Spinal cord (tissue), 10 donors: ENCODE results near the gene OASL. TPM values are rescaled to one million over a fixed set of nuclear protein-coding genes. Genes with fewer than 3 reads are reported as not detected.

Experiments used
- DNase-seq, 6 donors: peaks; one replicate each; pipeline versions ENCODE4 v3.0.0 to v3.0.0-alpha.2; 2013 to 2015; ENCODE audit warnings: low spot score in 6 of 6, low read depth in 4 of 6
- H3K27ac ChIP-seq: one replicate; pipeline ENCODE4 v1.5.1; 2013; ENCODE audit warnings: low read depth, low read length, control low read depth
- H3K27me3 ChIP-seq: one replicate; pipeline ENCODE4 v1.6.1; 2013; ENCODE audit warnings: low read length; ENCODE audit not compliant: control insufficient read depth, insufficient read depth
- H3K36me3 ChIP-seq: one replicate; pipeline ENCODE4 v1.6.1; 2013; ENCODE audit warnings: low read length; ENCODE audit not compliant: control insufficient read depth, insufficient read depth
- H3K4me1 ChIP-seq: one replicate; pipeline ENCODE4 v1.6.1; 2013; ENCODE audit warnings: low read length; ENCODE audit not compliant: control insufficient read depth, insufficient read depth
- H3K4me3 ChIP-seq: one replicate; pipeline ENCODE4 v1.5.1; 2013; ENCODE audit warnings: low read depth, low read length, control low read depth
- H3K9me3 ChIP-seq: one replicate; pipeline ENCODE4 v1.6.1; 2013; ENCODE audit warnings: low read length; ENCODE audit not compliant: control insufficient read depth, insufficient read depth
- WGBS: methylation state at CpG from one replicate; pipeline ENCODE4 v1.1.5; 2013; ENCODE audit warnings: missing lambda C conversion rate; ENCODE audit not compliant: insufficient coverage; 5-methylcytosine and 5-hydroxymethylcytosine counted together
- polyA plus RNA-seq, 2 donors: library from polyadenylated mRNA; unstranded; fragments of 120-200 nt; gene quantifications; one replicate each; pipeline ENCODE4 v1.2.1, GENCODE V29; 2013; ENCODE audit not compliant: insufficient read length in 2 of 2
- total RNA-seq, 2 donors: library from RNA; depleted of rRNA in 1 of 2; stranded (reverse); fragments of 120-200 nt in 1 of 2; fragments of >200 nt in 1 of 2; gene quantifications; one replicate each; pipeline versions ENCODE4 v1.2.3 to v1.2.4, GENCODE V29; 2013 to 2014
- donor health status: healthy.

Gene OASL
- total and polyA plus RNA-seq, 4 donors = 0.15 to 0.59 (median 0.30) TPM

DNA sequence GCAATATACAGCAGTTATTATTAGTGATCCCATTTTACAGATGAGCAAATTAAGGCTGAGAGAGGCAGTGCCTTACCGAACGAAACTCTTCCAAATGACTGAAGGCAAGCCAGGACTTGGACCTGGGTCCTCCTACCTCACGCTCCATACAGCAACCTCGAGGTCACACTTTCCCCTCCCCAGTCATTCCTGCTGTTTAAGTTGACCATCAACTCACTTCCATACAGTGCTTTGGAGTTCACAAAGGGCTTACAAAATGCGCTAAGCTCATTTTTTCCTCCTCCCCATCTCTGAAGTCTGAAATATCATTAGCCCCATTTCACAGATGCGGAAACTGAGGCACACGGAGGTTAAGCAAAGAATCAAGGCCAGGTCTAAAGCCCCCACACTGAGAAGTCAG, 56.4 kb downstream of the OASL start:
- Histone ChIP-seq H3K27me3 (no peaks in the 10 kb centered on the region), H3K9me3 (no peaks in the 10 kb centered on the region), H3K4me3 (no peak overlapping the region), H3K4me1 (no peaks in the 10 kb centered on the region), H3K36me3 (no peaks in the 10 kb centered on the region), H3K27ac (no peak overlapping the region)
- 89% methylated on average over 7 of the region's 7 CpGs for WGBS
- no peak for DNase-seq

DNA sequence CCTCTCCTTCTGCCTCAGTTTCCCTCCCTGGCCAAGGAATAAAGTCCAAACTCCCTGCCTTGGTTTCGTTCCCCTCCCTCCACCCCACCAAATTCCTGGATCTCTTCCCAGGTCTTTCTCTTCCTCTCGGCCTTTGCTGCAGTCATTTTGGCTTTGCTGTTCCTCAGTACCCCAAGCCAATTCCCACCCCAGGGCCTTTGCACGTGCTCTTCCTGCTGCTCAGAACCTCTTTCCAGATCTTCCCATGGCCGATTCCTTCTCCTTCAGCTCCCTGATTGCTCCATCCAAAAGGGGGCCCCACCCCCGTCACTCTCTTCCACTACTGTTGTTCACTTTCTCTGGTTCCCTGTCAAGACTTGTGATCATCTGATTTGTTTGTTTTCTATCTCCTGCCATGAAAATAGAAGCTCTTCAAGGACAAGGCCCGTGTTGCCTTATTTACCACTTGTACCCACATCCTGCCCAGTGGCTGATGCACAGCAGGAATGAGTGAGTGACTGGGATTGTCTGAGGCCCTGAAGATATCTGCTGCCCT, 57.6 kb downstream of the OASL start:
- H3K27me3 ChIP-seq = no peaks in the 10 kb centered on the region
- no peak overlapping the region for H3K27ac ChIP-seq
- H3K4me3 ChIP-seq = no peak overlapping the region
- no peaks in the 10 kb centered on the region for H3K4me1 ChIP-seq
- WGBS = 73% methylated on average over 5 of the region's 6 CpGs
- H3K36me3 ChIP-seq = no peaks in the 10 kb centered on the region
- no peaks in the 10 kb centered on the region for H3K9me3 ChIP-seq
- no peak for DNase-seq

DNA sequence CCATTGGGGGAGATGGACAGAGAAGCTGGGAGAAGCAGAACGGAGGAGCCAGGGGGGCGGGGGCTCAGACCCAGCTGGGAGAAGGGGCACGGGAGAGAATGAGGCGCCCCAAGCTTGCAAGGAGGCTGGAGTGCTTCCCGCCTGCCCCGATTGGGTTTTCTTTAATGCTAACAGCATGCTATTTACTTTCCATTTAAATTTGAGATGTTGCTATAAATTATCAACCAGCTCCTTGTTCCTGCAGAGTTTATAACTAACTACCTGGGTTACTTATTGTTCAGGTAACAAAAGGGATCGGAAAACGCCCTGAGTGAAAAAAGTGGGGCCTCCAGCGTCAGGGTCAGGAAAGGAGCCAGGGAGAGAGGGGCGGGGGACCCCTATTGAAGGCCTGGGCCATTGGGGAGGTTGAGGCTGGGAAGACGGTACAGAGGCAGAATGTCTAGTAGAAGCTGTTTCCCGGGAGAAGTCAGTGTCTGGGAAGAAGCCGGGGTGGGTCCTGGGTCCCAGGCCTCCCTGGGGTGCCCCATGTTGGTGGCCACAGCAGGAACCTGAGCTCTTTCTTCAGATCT, 58.2 kb downstream of the OASL start:
- H3K36me3 ChIP-seq = no peaks in the 10 kb centered on the region
- no peaks in the 10 kb centered on the region for H3K9me3 ChIP-seq
- H3K4me1 ChIP-seq = no peaks in the 10 kb centered on the region
- no peak for DNase-seq
- 30% methylated on average over 10 of the region's 13 CpGs for WGBS
- H3K4me3 ChIP-seq = no peak overlapping the region
- no peaks in the 10 kb centered on the region for H3K27me3 ChIP-seq
- H3K27ac ChIP-seq = no peak overlapping the region

DNA sequence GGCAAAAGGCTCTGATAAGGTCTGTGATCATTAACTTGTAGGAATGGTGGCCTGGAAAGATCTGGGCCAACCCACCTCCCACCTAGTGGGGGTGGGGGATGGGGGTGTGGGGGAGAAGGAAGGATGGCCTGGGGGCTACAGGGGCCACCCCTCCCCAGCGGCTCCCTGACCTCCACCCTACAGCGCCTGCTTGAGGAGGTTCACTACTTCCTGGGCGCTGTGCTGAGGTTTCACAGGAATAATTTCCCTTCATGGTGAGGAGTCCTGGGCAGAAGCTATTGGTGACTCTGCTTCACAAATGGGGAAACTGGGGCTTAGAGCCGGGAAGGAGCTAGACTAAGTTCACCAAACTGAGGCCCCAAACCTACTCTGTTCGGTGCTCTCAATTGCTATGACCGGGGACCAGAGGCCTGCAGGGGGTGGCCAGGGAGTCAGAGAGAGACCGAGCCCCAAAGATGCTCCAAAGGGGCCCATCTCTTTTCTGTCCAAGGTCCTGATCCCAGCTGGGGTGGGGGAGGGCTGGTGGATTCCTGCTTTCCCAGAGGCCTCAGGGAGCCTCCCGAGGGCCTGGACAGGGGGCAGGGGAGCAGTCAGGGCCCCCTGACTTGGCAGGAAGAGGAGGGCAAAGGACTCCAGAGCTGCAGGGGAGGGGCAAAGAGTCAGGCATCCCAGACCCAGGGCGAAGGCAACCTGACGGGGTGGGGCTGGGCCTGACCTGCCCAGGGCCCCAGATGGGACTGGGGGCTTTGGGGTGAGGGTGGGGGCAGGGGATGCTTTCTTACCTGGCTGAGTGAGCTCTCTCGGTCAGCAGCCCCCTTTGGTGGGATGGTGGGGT, 59.0 kb downstream of the OASL start:
- Histone ChIP-seq H3K27ac (no peak overlapping the region), H3K9me3 (no peaks in the 10 kb centered on the region), H3K27me3 (no peaks in the 10 kb centered on the region), H3K36me3 (no peaks in the 10 kb centered on the region), H3K4me1 (no peaks in the 10 kb centered on the region), H3K4me3 (no peak overlapping the region)
- no peak for DNase-seq
- WGBS = 42% methylated on average over 9 of the region's 11 CpGs

DNA sequence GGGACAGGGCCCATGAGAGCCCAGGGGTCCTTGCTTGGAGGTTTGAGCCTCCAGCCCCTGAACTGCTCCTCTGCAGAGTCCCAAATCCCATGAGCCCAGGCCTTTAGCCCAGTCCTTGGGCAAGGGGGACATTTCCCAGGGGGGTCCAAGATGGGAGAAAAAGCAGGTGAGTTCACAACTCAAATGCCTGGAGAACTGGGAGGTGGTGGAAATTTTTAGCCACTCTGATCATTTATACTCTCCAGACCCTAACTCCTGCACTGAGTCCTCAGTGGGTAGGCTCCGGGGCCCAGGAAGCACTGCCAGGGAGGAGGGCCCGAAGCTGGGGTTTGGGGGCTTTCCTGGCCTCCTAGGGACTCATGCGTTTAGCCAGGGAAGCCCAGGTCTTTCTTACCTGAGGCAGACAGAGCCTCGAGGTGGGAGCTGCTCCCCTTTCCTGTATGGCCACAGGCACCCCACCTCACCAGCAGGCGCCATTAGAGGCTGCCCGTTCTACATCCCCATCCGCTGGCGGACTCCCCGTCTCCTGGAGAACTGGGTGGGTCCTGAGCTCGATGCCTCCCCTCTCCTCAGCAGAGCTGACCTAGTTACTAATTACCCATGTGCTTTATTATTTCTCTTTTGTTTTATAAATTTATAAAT, 59.7 kb downstream of the OASL start:
- Histone ChIP-seq H3K4me1 (no peaks in the 10 kb centered on the region), H3K27me3 (no peaks in the 10 kb centered on the region), H3K27ac (no peak overlapping the region), H3K4me3 (no peak overlapping the region), H3K9me3 (no peaks in the 10 kb centered on the region), H3K36me3 (no peaks in the 10 kb centered on the region)
- no peak for DNase-seq
- 95% methylated on average over 8 of the region's 10 CpGs for WGBS

DNA sequence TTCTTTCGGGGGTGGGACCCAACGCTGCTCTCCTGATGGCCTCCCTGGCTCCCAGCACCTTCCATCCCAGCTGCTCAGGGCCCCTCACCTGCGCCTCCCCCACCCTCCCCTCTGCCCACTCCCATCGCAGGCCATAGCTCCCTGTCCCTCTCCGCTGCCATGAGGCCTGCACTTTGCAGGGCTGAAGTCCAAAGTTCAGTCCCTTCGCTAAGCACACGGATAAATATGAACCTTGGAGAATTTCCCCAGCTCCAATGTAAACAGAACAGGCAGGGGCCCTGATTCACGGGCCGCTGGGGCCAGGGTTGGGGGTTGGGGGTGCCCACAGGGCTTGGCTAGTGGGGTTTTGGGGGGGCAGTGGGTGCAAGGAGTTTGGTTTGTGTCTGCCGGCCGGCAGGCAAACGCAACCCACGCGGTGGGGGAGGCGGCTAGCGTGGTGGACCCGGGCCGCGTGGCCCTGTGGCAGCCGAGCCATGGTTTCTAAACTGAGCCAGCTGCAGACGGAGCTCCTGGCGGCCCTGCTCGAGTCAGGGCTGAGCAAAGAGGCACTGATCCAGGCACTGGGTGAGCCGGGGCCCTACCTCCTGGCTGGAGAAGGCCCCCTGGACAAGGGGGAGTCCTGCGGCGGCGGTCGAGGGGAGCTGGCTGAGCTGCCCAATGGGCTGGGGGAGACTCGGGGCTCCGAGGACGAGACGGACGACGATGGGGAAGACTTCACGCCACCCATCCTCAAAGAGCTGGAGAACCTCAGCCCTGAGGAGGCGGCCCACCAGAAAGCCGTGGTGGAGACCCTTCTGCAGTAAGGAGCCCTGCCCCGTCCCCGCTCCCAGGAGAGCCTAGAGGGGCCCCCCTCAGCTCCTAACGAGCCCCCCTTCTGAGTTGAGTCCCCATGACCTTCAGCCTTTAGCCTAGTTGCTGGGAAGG, 60.5 kb downstream of the OASL start, which contains the start of gene HNF1A:
HNF1A (plus strand) TSS at position 248 of the 924 bp plus-strand sequence; CDS start at position 474, 226 bp downstream.
- Histone ChIP-seq H3K9me3 (no peaks in the 10 kb centered on the region), H3K4me1 (peaks cover 3% of the 10 kb centered on the region), H3K27me3 (no peaks in the 10 kb centered on the region), H3K27ac (no peak within 1 kb of the TSS), H3K36me3 (no peaks in the 10 kb centered on the region), H3K4me3 (no peak within 1 kb of the TSS)
- WGBS = 82% methylated on average over 40 of the region's 40 CpGs
- no peak for DNase-seq

DNA sequence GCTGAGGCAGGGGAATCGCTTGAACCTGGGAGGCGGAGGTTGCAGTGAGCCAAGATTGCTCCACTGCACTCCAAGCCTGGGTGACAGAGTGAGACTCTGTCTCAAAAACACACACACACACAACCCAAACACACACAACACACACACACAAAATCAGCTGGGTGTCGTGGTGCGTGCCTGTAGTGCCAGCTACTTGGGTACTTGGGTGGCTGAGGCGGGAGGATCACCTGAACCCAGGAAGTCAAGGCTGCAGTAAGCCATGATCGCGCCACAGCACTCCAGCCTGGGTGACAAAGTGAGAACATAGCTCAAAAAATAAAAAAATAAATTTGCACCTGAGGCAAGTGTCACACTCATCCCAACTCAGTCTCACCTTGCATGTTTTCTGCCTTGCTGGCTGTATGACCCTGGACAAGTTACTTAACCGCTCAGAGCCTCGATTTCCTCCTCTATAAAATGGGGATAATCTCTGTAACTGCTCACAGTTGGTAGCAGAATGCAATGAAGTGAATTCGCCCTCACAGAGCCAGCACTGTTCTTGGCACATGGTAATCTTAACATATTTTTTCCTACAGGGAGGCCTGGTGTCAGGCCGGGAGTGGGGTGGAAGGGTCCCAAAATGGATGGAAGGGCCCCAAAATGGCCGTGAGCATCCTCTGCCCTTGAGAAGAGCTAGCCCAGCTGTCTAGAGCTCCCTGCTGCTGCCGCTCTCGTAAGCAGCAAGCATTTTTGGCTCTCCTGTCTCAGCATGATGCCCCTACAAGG, 61.3 kb downstream of the OASL start:
- H3K27me3 ChIP-seq = no peaks in the 10 kb centered on the region
- WGBS = 90% methylated on average over 8 of the region's 14 CpGs
- no peak overlapping the region for H3K27ac ChIP-seq
- no peak overlapping the region for H3K4me3 ChIP-seq
- no peaks in the 10 kb centered on the region for H3K36me3 ChIP-seq
- H3K4me1 ChIP-seq = peaks cover 7% of the 10 kb centered on the region
- DNase-seq = no peak
- H3K9me3 ChIP-seq = no peaks in the 10 kb centered on the region

DNA sequence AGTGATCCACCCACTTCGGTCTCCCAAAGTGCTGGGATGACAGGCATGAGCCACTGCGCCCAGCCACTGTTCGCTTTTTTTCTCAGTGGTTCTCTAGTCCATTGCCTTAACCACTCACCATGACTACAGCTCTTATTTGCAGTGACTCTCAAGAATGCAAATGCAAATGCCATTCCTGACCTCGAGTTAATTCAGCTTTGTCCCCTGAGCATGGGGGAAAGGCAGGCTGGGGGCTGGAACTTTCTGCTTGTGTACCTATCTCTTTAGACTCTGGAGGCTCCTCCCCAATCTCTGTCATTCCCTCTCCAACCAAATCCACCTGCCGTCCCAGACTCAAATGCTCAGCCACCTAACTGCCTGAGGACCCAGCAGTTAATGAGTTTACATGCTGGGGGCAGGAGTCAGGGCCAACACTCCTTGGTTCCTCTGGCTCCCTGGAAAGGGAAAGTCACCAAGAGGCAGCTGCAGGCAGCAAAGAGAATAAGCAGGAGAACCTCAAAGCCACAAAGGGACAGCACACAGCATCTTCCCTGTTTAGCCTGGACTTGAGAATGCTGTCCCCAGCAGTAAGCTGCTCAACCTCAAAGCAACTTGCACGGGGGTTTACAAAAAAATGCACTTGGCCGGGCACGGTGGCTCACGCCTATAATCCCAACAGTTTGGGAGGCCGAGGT, 66.0 kb downstream of the OASL start:
- H3K27me3 ChIP-seq = no peaks in the 10 kb centered on the region
- H3K4me3 ChIP-seq = no peak overlapping the region
- H3K9me3 ChIP-seq = no peaks in the 10 kb centered on the region
- no peaks in the 10 kb centered on the region for H3K36me3 ChIP-seq
- peak overlapping the region; percentile 47 for H3K27ac ChIP-seq
- WGBS = 24% methylated on average over 4 of the region's 10 CpGs
- peaks cover 7% of the 10 kb centered on the region for H3K4me1 ChIP-seq
- peak; percentile 6 to 64 (median 26) for DNase-seq
